Activated T-cell treated with anti-CD3 and anti-CD28 coated beads, Interleukin-2, amount 50 U/mL, for 24 hours (primary cell): ENCODE results near the gene CROT.

Experiments used
- DNase-seq: peaks from one replicate; pipeline ENCODE4 v3.0.0-alpha.2; 2020
- H3K27ac Mint-ChIP-seq: 2 replicates; pipeline ENCODE4 v1.8.0; 2020; ENCODE audit warnings: mild to moderate bottlenecking, mixed read lengths
- H3K27me3 Mint-ChIP-seq: 2 replicates; pipeline ENCODE4 v1.8.0; 2020; ENCODE audit warnings: mixed read lengths
- H3K36me3 Mint-ChIP-seq: 2 replicates; pipeline ENCODE4 v1.8.0; 2020; ENCODE audit warnings: low read depth, mixed read lengths
- H3K4me1 Mint-ChIP-seq: 2 replicates; pipeline ENCODE4 v1.8.0; 2020; ENCODE audit warnings: low read depth, mixed read lengths
- H3K4me3 Mint-ChIP-seq: 2 replicates; pipeline ENCODE4 v1.8.0; 2020; ENCODE audit warnings: mild to moderate bottlenecking, moderate library complexity, mixed read lengths
- H3K9me3 Mint-ChIP-seq: 2 replicates; pipeline ENCODE4 v1.8.0; 2020; ENCODE audit warnings: mixed read lengths

CROT gene

GRCh38 chr7:87363342-87363741 is 17.9 kb downstream of the CROT start:
- H3K4me1 Mint-ChIP-seq = no peaks in the 10 kb centered on the region
- H3K36me3 Mint-ChIP-seq = peaks cover 23% of the 10 kb centered on the region
- no peaks in the 10 kb centered on the region for H3K9me3 Mint-ChIP-seq
- no peak overlapping the region for H3K27ac Mint-ChIP-seq
- H3K27me3 Mint-ChIP-seq = no peaks in the 10 kb centered on the region
- no peak overlapping the region for H3K4me3 Mint-ChIP-seq
- no peak for DNase-seq

- Mint-ChIP-seq H3K27me3 (no peaks in the 10 kb centered on the region), H3K27ac (no peak overlapping the region), H3K4me1 (peaks cover 4% of the 10 kb centered on the region), H3K4me3 (no peak overlapping the region), H3K36me3 (peaks cover 20% of the 10 kb centered on the region), H3K9me3 (no peaks in the 10 kb centered on the region)
- DNase-seq = no peak
These were observed 18.8 kb downstream of the CROT start for GRCh38 chr7:87364246-87364645.

GRCh38 chr7:87369216-87369615 is 23.8 kb downstream of the CROT start:
- Mint-ChIP-seq H3K4me3 (no peak overlapping the region), H3K27ac (no peak overlapping the region), H3K4me1 (peaks cover 6% of the 10 kb centered on the region), H3K9me3 (no peaks in the 10 kb centered on the region), H3K36me3 (peaks cover 11% of the 10 kb centered on the region), H3K27me3 (no peaks in the 10 kb centered on the region)
- no peak for DNase-seq

- no peak for DNase-seq
- H3K4me1 Mint-ChIP-seq = peaks cover 6% of the 10 kb centered on the region
- H3K9me3 Mint-ChIP-seq = no peaks in the 10 kb centered on the region
- no peaks in the 10 kb centered on the region for H3K27me3 Mint-ChIP-seq
- peaks cover 11% of the 10 kb centered on the region for H3K36me3 Mint-ChIP-seq
- H3K4me3 Mint-ChIP-seq = no peak overlapping the region
- no peak overlapping the region for H3K27ac Mint-ChIP-seq
These were observed 25.3 kb downstream of the CROT start for GRCh38 chr7:87370660-87371180.

GRCh38 chr7:87375662-87376435 is 30.4 kb downstream of the CROT start:
- no peaks in the 10 kb centered on the region for H3K4me1 Mint-ChIP-seq

GRCh38 chr7:87380905-87381304 is 35.4 kb downstream of the CROT start:
- no peak for DNase-seq
- Mint-ChIP-seq H3K36me3 (peaks cover 46% of the 10 kb centered on the region), H3K9me3 (no peaks in the 10 kb centered on the region), H3K27ac (no peak overlapping the region), H3K4me1 (no peaks in the 10 kb centered on the region), H3K27me3 (no peaks in the 10 kb centered on the region), H3K4me3 (no peak overlapping the region)

More at GRCh38 chr7:87375662-87376435, 30.4 kb downstream of the CROT start:
- Mint-ChIP-seq H3K36me3 (peaks cover 15% of the 10 kb centered on the region), H3K27ac (no peak overlapping the region), H3K9me3 (no peaks in the 10 kb centered on the region), H3K27me3 (no peaks in the 10 kb centered on the region), H3K4me3 (no peak overlapping the region)
- no peak for DNase-seq

- H3K27ac Mint-ChIP-seq = no peak overlapping the region
- H3K4me1 Mint-ChIP-seq = no peaks in the 10 kb centered on the region
- DNase-seq = no peak
- peaks cover 69% of the 10 kb centered on the region for H3K36me3 Mint-ChIP-seq
- H3K4me3 Mint-ChIP-seq = no peak overlapping the region
- H3K27me3 Mint-ChIP-seq = no peaks in the 10 kb centered on the region
- no peaks in the 10 kb centered on the region for H3K9me3 Mint-ChIP-seq
These were observed 45.7 kb downstream of the CROT start for GRCh38 chr7:87391020-87391701.

- no peak for DNase-seq
- Mint-ChIP-seq H3K36me3 (peaks cover 42% of the 10 kb centered on the region), H3K4me1 (no peaks in the 10 kb centered on the region), H3K4me3 (no peak overlapping the region), H3K27ac (no peak overlapping the region), H3K9me3 (no peaks in the 10 kb centered on the region), H3K27me3 (no peaks in the 10 kb centered on the region)
These were observed 50.1 kb downstream of the CROT start for GRCh38 chr7:87395442-87396020.

GRCh38 chr7:87398446-87398845 is 53.0 kb downstream of the CROT start:
- Mint-ChIP-seq H3K4me3 (no peak overlapping the region), H3K36me3 (peaks cover 20% of the 10 kb centered on the region), H3K27ac (no peak overlapping the region), H3K4me1 (no peaks in the 10 kb centered on the region), H3K9me3 (no peaks in the 10 kb centered on the region), H3K27me3 (no peaks in the 10 kb centered on the region)
- DNase-seq = no peak

- H3K27me3 Mint-ChIP-seq = no peaks in the 10 kb centered on the region
- H3K4me1 Mint-ChIP-seq = no peaks in the 10 kb centered on the region
- H3K27ac Mint-ChIP-seq = no peak overlapping the region
- no peak for DNase-seq
- H3K4me3 Mint-ChIP-seq = no peak overlapping the region
- H3K9me3 Mint-ChIP-seq = no peaks in the 10 kb centered on the region
- no peaks in the 10 kb centered on the region for H3K36me3 Mint-ChIP-seq
These were observed 59.2 kb downstream of the CROT start for GRCh38 chr7:87404674-87405073.

- Mint-ChIP-seq H3K27me3 (no peaks in the 10 kb centered on the region), H3K4me1 (no peaks in the 10 kb centered on the region), H3K9me3 (no peaks in the 10 kb centered on the region), H3K36me3 (no peaks in the 10 kb centered on the region), H3K27ac (no peak overlapping the region), H3K4me3 (no peak overlapping the region)
- DNase-seq = no peak
These were observed 65.7 kb downstream of the CROT start for GRCh38 chr7:87411186-87411585.

- no peaks in the 10 kb centered on the region for H3K4me1 Mint-ChIP-seq
- H3K36me3 Mint-ChIP-seq = no peaks in the 10 kb centered on the region
- H3K27ac Mint-ChIP-seq = no peak overlapping the region
- no peaks in the 10 kb centered on the region for H3K9me3 Mint-ChIP-seq
- H3K27me3 Mint-ChIP-seq = no peaks in the 10 kb centered on the region
- no peak overlapping the region for H3K4me3 Mint-ChIP-seq
- DNase-seq = no peak
These were observed 67.6 kb downstream of the CROT start for GRCh38 chr7:87413029-87413428.

GRCh38 chr7:87413951-87414793 is 68.7 kb downstream of the CROT start:
- Mint-ChIP-seq H3K4me3 (no peak overlapping the region), H3K36me3 (no peaks in the 10 kb centered on the region), H3K27ac (no peak overlapping the region), H3K9me3 (no peaks in the 10 kb centered on the region), H3K27me3 (no peaks in the 10 kb centered on the region), H3K4me1 (no peaks in the 10 kb centered on the region)
- DNase-seq = no peak

GRCh38 chr7:87414794-87415188 is 69.3 kb downstream of the CROT start:
- no peak for DNase-seq
- H3K27ac Mint-ChIP-seq = no peak overlapping the region
- H3K36me3 Mint-ChIP-seq = no peaks in the 10 kb centered on the region
- H3K4me3 Mint-ChIP-seq = no peak overlapping the region
- no peaks in the 10 kb centered on the region for H3K4me1 Mint-ChIP-seq
- H3K9me3 Mint-ChIP-seq = no peaks in the 10 kb centered on the region
- H3K27me3 Mint-ChIP-seq = peaks cover under 1% of the 10 kb centered on the region
